ENCODE data around the gene ADGRB3. TPM values are rescaled to one million over a fixed set of nuclear protein-coding genes. Genes with fewer than 3 reads are reported as not detected.

Gene ADGRB3
- total RNA-seq: 3.5 TPM
- long read RNA-seq, full-length matches to known transcripts: 1 of 6 reads
- long read RNA-seq, partial matches to known transcripts: 0 of 6 reads
- long read RNA-seq, other reads (novel, unspliced or antisense): 5 of 6 reads

- H3K4me1 ChIP-seq: peaks cover 10% of the 10 kb centered on the region
- no peaks in the 10 kb centered on the region for H3K9me3 ChIP-seq
- DNase-seq: peak; percentile 83
- H3K27me3 ChIP-seq: peaks cover 18% of the 10 kb centered on the region
- TF ChIP-seq, protein P1, sequence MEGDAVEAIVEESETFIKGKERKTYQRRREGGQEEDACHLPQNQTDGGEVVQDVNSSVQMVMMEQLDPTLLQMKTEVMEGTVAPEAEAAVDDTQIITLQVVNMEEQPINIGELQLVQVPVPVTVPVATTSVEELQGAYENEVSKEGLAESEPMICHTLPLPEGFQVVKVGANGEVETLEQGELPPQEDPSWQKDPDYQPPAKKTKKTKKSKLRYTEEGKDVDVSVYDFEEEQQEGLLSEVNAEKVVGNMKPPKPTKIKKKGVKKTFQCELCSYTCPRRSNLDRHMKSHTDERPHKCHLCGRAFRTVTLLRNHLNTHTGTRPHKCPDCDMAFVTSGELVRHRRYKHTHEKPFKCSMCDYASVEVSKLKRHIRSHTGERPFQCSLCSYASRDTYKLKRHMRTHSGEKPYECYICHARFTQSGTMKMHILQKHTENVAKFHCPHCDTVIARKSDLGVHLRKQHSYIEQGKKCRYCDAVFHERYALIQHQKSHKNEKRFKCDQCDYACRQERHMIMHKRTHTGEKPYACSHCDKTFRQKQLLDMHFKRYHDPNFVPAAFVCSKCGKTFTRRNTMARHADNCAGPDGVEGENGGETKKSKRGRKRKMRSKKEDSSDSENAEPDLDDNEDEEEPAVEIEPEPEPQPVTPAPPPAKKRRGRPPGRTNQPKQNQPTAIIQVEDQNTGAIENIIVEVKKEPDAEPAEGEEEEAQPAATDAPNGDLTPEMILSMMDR (IDR thresholded peaks at IDR 0.05): peak; percentile 9
- H3K36me3 ChIP-seq: no peaks in the 10 kb centered on the region
- peak within 1 kb of the TSS; percentile 64 for H3K4me3 ChIP-seq
- H3K27ac ChIP-seq: peak within 1 kb of the TSS; percentile 63
- peak; percentile 98 for ATAC-seq
- intact Hi-C loops (cut with DNase I): no loop called here
These were observed at the start of gene ADGRB3 for GRCh38 chr6:68634726-68635411. ADGRB3 (plus strand) TSS chr6:68635282; CDS start chr6:68638676, 3,394 bp downstream.

DNA sequence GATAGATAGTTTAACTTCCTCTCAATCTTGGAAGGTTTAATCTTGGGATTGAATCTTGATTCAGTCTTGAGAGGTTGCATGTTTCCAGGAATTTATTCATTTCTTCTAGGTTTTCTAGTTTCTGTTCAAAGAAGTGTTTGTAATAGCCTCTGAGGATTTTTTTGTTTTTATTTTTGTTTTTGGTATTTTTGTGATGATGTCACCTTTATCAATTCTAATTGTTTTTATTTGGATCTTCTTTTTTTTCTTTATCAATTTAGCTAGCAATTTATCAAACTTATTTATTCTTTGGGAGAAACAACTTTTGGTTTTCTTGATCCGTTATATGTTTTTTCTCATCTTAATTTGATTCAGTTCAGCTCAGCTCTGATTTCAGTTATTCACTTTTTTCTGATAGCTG is 41.5 kb upstream of the ADGRB3 start:
- DNase-seq: no peak
- no peak overlapping the region for H3K4me3 ChIP-seq
- no peaks in the 10 kb centered on the region for H3K36me3 ChIP-seq
- no peaks in the 10 kb centered on the region for H3K9me3 ChIP-seq
- intact Hi-C loops (cut with DNase I): no loop called here
- no peak overlapping the region for H3K27ac ChIP-seq
- ATAC-seq: no peak
- no peaks in the 10 kb centered on the region for H3K27me3 ChIP-seq
- TF ChIP-seq, protein P1 (IDR thresholded peaks at IDR 0.05): no peak
- no peaks in the 10 kb centered on the region for H3K4me1 ChIP-seq

GRCh38 chr6:68597642-68598041 is 37.4 kb upstream of the ADGRB3 start:
- ATAC-seq: no peak

DNA sequence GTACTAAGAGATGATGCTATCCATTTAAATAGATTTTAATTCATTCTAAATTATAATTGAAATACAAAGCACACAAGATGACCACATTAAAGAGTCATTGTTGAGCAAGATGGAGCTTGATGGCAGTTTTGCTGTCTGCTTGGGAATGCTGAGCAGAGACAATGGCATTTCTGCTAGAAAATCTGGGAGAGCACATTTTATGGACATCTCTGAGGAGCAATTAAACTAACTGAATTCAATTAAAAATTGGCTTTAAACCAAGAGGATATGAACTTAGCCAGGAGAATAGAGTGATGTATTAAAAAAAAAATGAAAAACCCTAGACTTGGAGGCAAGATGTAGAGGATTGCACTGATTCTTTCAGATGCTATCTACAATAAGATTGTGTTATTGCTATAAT is 19.1 kb upstream of the ADGRB3 start:
- ATAC-seq: no peak

More at GRCh38 chr6:68597642-68598041, 37.4 kb upstream of the ADGRB3 start:
- DNase-seq: no peak
- TF ChIP-seq, protein P1 (IDR thresholded peaks at IDR 0.05): no peak
- H3K4me1 ChIP-seq: no peaks in the 10 kb centered on the region
- no peak overlapping the region for H3K4me3 ChIP-seq
- H3K27me3 ChIP-seq: no peaks in the 10 kb centered on the region
- no peaks in the 10 kb centered on the region for H3K9me3 ChIP-seq
- intact Hi-C loops (cut with DNase I): no loop called here
- H3K27ac ChIP-seq: no peak overlapping the region
- no peaks in the 10 kb centered on the region for H3K36me3 ChIP-seq

GRCh38 chr6:68625998-68626397 is 9.1 kb upstream of the ADGRB3 start:
- Histone ChIP-seq H3K4me1 (no peaks in the 10 kb centered on the region), H3K27ac (no peak overlapping the region), H3K4me3 (no peak overlapping the region), H3K36me3 (no peaks in the 10 kb centered on the region), H3K27me3 (no peaks in the 10 kb centered on the region), H3K9me3 (no peaks in the 10 kb centered on the region)
- intact Hi-C loops (cut with DNase I): no loop called here
- TF ChIP-seq, protein P1 (IDR thresholded peaks at IDR 0.05): no peak
- no peak for DNase-seq
- ATAC-seq: no peak

More for the DNA sequence above, 19.1 kb upstream of the ADGRB3 start:
- TF ChIP-seq, protein P1 (IDR thresholded peaks at IDR 0.05): no peak
- H3K27ac ChIP-seq: no peak overlapping the region
- H3K36me3 ChIP-seq: no peaks in the 10 kb centered on the region
- no peak overlapping the region for H3K4me3 ChIP-seq
- H3K27me3 ChIP-seq: no peaks in the 10 kb centered on the region
- H3K4me1 ChIP-seq: no peaks in the 10 kb centered on the region
- H3K9me3 ChIP-seq: no peaks in the 10 kb centered on the region
- no peak for DNase-seq
- intact Hi-C loops (cut with DNase I): no loop called here

Data from upper lobe of right lung (tissue), 1 donor.